DND-41 (cell line): ENCODE data around the gene SLC34A3.

Experiments used
- ATAC-seq: fragments of 200-7000 bp; cut with Tn5 transposase; 3 replicates; pipeline ENCODE4 v1.9.1; 2021; ENCODE audit warnings: low read depth; ENCODE audit not compliant: insufficient read depth
- DNase-seq: peaks from one replicate; pipeline ENCODE4 v3.0.0-alpha.2; 2020
- H2AFZ ChIP-seq: 2 replicates; pipeline ENCODE4 v1.6.0; 2012; ENCODE audit warnings: low read depth, low read length
- H3K27ac ChIP-seq: 2 replicates; pipeline ENCODE4 v1.5.1; 2012; ENCODE audit warnings: low read length, inconsistent platforms
- H3K27me3 ChIP-seq: fragments of 200-600 bp; sonication (generic); 2 replicates; pipeline ENCODE4 v1.6.0; 2012; ENCODE audit warnings: low read length, mild to moderate bottlenecking, inconsistent platforms; ENCODE audit not compliant: insufficient read depth, poor library complexity
- H3K36me3 ChIP-seq: 2 replicates; pipeline ENCODE4 v1.5.1; 2012; ENCODE audit warnings: low read length, inconsistent platforms; ENCODE audit not compliant: insufficient read depth
- H3K4me1 ChIP-seq: 2 replicates; pipeline ENCODE4 v1.5.1; 2012; ENCODE audit warnings: mild to moderate bottlenecking, low read length; ENCODE audit not compliant: insufficient read depth
- H3K4me2 ChIP-seq: 2 replicates; pipeline ENCODE4 v1.6.0; 2012; ENCODE audit warnings: mild to moderate bottlenecking, moderate library complexity, low read length, inconsistent platforms; ENCODE audit not compliant: insufficient read depth
- H3K4me3 ChIP-seq, 2 experiments: fragments of 200-600 bp in 1 of 2; shearing (Covaris generic) in 1 of 2; 2 replicates each; pipeline ENCODE4 v1.5.1; 2012 to 2016; ENCODE audit warnings: inconsistent platforms in 2 of 2, low read length in 2 of 2, mild to moderate bottlenecking in 2 of 2, low read depth in 1 of 2, moderate library complexity in 1 of 2
- H3K79me2 ChIP-seq: 2 replicates; pipeline ENCODE4 v1.6.0; 2012; ENCODE audit warnings: low read length, inconsistent platforms; ENCODE audit not compliant: insufficient read depth
- H3K9ac ChIP-seq: 2 replicates; pipeline ENCODE4 v1.6.0; 2012; ENCODE audit warnings: low read depth, mild to moderate bottlenecking, inconsistent platforms, low read length, moderate library complexity
- H3K9me3 ChIP-seq: 2 replicates; pipeline ENCODE4 v1.5.1; 2012; ENCODE audit warnings: low read length, moderate library complexity, mild to moderate bottlenecking, inconsistent platforms; ENCODE audit not compliant: insufficient read depth, severe bottlenecking
- H4K20me1 ChIP-seq: 2 replicates; pipeline ENCODE4 v1.6.0; 2012; ENCODE audit warnings: low read length; ENCODE audit not compliant: insufficient read depth
- EZH2 ChIP-seq: IDR thresholded peaks from 3 replicates; pipeline ENCODE4 v1.6.1; 2012; ENCODE audit warnings: borderline replicate concordance, low read depth, mild to moderate bottlenecking, moderate library complexity, low read length, inconsistent platforms; ENCODE audit not compliant: severe bottlenecking
- TF ChIP-seq, protein P1 (sequence below): IDR thresholded peaks from 2 replicates; pipeline ENCODE4 v1.5.1; 2012; ENCODE audit warnings: borderline replicate concordance, low read length, moderate library complexity, mild to moderate bottlenecking; ENCODE audit not compliant: poor library complexity, severe bottlenecking; ENCODE audit errors: extremely low read depth

Gene SLC34A3

DNA sequence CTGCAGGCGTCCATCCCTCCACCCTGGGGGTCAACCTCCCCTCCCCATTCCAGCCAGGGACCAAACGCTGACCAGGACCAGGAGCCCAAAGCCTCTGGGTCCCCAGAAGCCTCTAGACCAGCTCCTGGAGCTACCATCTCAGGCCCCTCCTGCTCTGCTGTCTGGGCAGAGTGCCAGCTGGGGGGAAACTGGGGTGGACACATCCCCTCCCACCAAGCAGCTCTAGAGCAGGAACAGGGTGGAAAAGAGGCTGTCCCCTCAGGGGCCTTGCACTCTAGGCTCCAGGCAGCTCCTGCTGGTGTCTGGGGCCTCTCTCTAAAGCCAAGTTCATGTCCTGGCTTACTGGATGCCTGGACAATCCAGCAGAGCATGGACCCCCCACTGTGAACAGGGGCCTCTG is 37.8 kb upstream of the SLC34A3 start:
- peaks cover 28% of the 10 kb centered on the region for H3K36me3 ChIP-seq
- ATAC-seq (no peak), DNase-seq (no peak)
- TF ChIP-seq EZH2: no peak
- TF ChIP-seq, protein P1, sequence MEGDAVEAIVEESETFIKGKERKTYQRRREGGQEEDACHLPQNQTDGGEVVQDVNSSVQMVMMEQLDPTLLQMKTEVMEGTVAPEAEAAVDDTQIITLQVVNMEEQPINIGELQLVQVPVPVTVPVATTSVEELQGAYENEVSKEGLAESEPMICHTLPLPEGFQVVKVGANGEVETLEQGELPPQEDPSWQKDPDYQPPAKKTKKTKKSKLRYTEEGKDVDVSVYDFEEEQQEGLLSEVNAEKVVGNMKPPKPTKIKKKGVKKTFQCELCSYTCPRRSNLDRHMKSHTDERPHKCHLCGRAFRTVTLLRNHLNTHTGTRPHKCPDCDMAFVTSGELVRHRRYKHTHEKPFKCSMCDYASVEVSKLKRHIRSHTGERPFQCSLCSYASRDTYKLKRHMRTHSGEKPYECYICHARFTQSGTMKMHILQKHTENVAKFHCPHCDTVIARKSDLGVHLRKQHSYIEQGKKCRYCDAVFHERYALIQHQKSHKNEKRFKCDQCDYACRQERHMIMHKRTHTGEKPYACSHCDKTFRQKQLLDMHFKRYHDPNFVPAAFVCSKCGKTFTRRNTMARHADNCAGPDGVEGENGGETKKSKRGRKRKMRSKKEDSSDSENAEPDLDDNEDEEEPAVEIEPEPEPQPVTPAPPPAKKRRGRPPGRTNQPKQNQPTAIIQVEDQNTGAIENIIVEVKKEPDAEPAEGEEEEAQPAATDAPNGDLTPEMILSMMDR: no peak
- peaks cover 26% of the 10 kb centered on the region for H3K4me1 ChIP-seq
- H4K20me1 ChIP-seq: peaks cover 34% of the 10 kb centered on the region
- no peaks in the 10 kb centered on the region for H3K9me3 ChIP-seq
- no peaks in the 10 kb centered on the region for H3K27me3 ChIP-seq
- no peak overlapping the region for H3K4me3 ChIP-seq
- peaks cover 30% of the 10 kb centered on the region for H3K79me2 ChIP-seq
- no peak overlapping the region for H3K9ac ChIP-seq
- no peak overlapping the region for H3K27ac ChIP-seq
- no peak overlapping the region for H3K4me2 ChIP-seq
- no peak overlapping the region for H2AFZ ChIP-seq

DNA sequence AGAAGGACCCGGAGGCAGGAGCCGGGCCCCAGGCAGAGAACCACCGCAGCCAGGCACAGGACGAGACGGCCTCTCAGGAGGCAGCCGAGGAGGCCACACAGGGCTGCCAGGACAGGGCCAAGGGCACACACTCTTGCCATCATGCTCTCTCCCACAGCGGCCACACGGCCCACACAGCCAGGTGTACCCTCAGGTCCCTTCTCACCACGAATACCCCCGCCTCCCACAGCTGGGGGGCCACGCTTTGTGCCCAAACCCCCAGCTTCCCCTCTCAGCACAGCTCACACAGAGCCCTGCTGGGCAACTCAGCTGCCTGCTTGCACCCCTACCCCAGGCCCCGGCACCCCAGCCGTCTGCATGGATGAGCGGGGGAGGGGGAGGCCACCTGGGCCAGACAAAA is 36.9 kb upstream of the SLC34A3 start:
- no peak overlapping the region for H3K4me2 ChIP-seq
- no peaks in the 10 kb centered on the region for H3K27me3 ChIP-seq
- no peak for ATAC-seq
- H4K20me1 ChIP-seq: peaks cover 36% of the 10 kb centered on the region
- H3K4me3 ChIP-seq: no peak overlapping the region
- H2AFZ ChIP-seq: no peak overlapping the region
- H3K36me3 ChIP-seq: peaks cover 27% of the 10 kb centered on the region
- no peak for DNase-seq
- peaks cover 35% of the 10 kb centered on the region for H3K4me1 ChIP-seq
- peaks cover 22% of the 10 kb centered on the region for H3K79me2 ChIP-seq
- no peaks in the 10 kb centered on the region for H3K9me3 ChIP-seq
- no peak overlapping the region for H3K27ac ChIP-seq
- TF ChIP-seq, protein P1: no peak
- TF ChIP-seq EZH2: no peak
- H3K9ac ChIP-seq: no peak overlapping the region

DNA sequence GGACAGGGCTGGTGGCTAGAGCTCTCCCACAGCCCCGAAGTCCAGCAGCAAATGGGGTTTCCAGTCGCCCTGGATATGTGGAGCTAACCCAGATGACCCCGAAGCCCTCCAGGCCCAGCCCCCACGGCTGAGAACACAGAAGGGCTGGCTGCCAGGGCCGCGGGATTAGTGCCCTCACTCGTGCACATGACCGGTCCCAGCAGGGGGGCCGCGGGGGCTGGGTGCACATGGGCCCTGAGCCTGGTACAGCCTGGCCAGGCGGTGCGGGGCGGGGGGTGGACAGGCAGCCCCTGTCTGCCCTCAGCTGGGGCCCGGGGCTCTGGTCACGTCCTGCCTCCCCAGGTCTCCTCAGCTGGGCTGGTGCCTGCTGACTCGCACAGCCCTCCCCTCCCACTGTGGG is 36.3 kb upstream of the SLC34A3 start:
- peaks cover 36% of the 10 kb centered on the region for H3K4me1 ChIP-seq
- ATAC-seq (no peak), DNase-seq (no peak)
- peaks cover 20% of the 10 kb centered on the region for H3K79me2 ChIP-seq
- H3K27me3 ChIP-seq: no peaks in the 10 kb centered on the region
- H3K4me2 ChIP-seq: no peak overlapping the region
- peaks cover 36% of the 10 kb centered on the region for H4K20me1 ChIP-seq
- no peak overlapping the region for H3K4me3 ChIP-seq
- H3K36me3 ChIP-seq: peaks cover 22% of the 10 kb centered on the region
- no peak overlapping the region for H2AFZ ChIP-seq
- no peak overlapping the region for H3K27ac ChIP-seq
- TF ChIP-seq, protein P1: no peak
- no peak for TF ChIP-seq EZH2
- H3K9ac ChIP-seq: no peak overlapping the region
- no peaks in the 10 kb centered on the region for H3K9me3 ChIP-seq

DNA sequence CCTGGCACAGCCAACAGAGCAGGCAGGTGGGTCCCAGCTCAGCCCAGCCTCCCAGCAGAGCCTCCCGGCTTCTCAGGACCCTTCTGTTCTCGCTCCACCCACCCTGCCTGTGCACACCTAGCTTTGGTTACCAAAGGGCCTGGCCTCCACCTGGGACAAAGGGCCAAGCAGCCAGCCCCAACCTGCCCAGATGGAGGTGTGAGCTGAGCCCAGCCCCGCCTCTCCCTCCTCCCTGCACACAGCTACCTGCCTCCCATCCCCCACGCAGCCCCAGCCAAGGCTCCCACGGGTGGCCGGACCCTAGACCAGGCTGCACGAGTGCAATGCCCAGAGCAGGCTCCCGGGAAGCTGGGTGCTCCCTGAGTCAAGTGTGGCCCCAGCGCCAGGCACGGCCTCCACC is 35.8 kb upstream of the SLC34A3 start:
- DNase-seq: no peak
- Histone ChIP-seq H3K4me1 (peaks cover 36% of the 10 kb centered on the region), H3K27me3 (no peaks in the 10 kb centered on the region), H3K9me3 (no peaks in the 10 kb centered on the region), H3K4me3 (no peak overlapping the region), H3K4me2 (no peak overlapping the region), H3K9ac (no peak overlapping the region), H3K27ac (no peak overlapping the region), H3K79me2 (peaks cover 15% of the 10 kb centered on the region; the same call in 1 of the 2 replicates), H3K36me3 (peaks cover 16% of the 10 kb centered on the region), H2AFZ (no peak overlapping the region), H4K20me1 (peaks cover 34% of the 10 kb centered on the region)
- no peak for ATAC-seq
- no peak for TF ChIP-seq EZH2
- TF ChIP-seq, protein P1: no peak
